T-cell (primary cell): ENCODE measurements around the gene CABLES1. TPM values are rescaled to one million over a fixed set of nuclear protein-coding genes. Genes with fewer than 3 reads are reported as not detected.

Source experiments
- ATAC-seq, 4 experiments: fragments of 200-7000 bp in 3 of 4; fragments of 150-1000 bp in 1 of 4; cut with Tn5 transposase; replicated peaks in 1 of 4; 1 replicate in 3 of 4; 2 replicates in 1 of 4; pipeline ENCODE4 v1.10.0; 2021; ENCODE audit warnings: moderate library complexity in 3 of 4, mild to moderate bottlenecking in 2 of 4, moderate number of reproducible peaks in 1 of 4
- CTCF ChIA-PET, 2 donors: fragments of 300-600 bp; sonication (Branson Sonifier 250); formaldehyde crosslinking; loops; one replicate each; lab custom pipeline; 2022; ENCODE audit warnings: antibody characterized with exemption in 2 of 2; lab: Charles Lee
- POLR2A ChIA-PET, 2 donors: fragments of 300-600 bp; sonication (Branson Sonifier 250); formaldehyde crosslinking; loops; one replicate each; lab custom pipeline; 2022; ENCODE audit warnings: antibody characterized with exemption in 2 of 2; lab: Charles Lee
- DNase-seq, 35 experiments: peaks; one replicate each; pipeline versions ENCODE4 v3.0.0 to v3.0.0-alpha.2; 2013 to 2023
- H3K27ac ChIP-seq: one replicate; pipeline ENCODE4 v1.5.1; 2013; ENCODE audit warnings: low read length
- H3K27me3 ChIP-seq, 2 experiments: replicated peaks in 1 of 2; 1 replicate in 1 of 2; 2 replicates in 1 of 2; pipeline versions ENCODE4 v1.6.1 to v1.7.0; 2013; ENCODE audit warnings: low read length in 1 of 2, mixed read lengths in 1 of 2; ENCODE audit not compliant: control insufficient read depth in 2 of 2, insufficient read depth in 2 of 2; ENCODE audit errors: extremely low read depth in 1 of 2
- H3K36me3 ChIP-seq, 2 donors: 1 replicate in 1 of 2; 2 replicates in 1 of 2; pipeline versions ENCODE4 v1.6.1 to v1.7.0; 2013; ENCODE audit warnings: low read length in 1 of 2; ENCODE audit not compliant: control insufficient read depth in 2 of 2, insufficient read depth in 1 of 2; ENCODE audit errors: extremely low read depth in 1 of 2
- H3K4me1 ChIP-seq, 2 experiments: 1 replicate in 1 of 2; 2 replicates in 1 of 2; pipeline versions ENCODE4 v1.6.1 to v1.7.0; 2013; ENCODE audit warnings: low read length in 2 of 2, mixed read lengths in 1 of 2; ENCODE audit not compliant: insufficient read depth in 2 of 2, control insufficient read depth in 1 of 2; ENCODE audit errors: extremely low read depth in 1 of 2
- H3K4me3 ChIP-seq, 2 donors: 1 replicate in 1 of 2; 2 replicates in 1 of 2; pipeline versions ENCODE4 v1.5.1 to v1.7.0; 2013; ENCODE audit warnings: mild to moderate bottlenecking in 2 of 2, low read length in 1 of 2, moderate library complexity in 1 of 2; ENCODE audit not compliant: control insufficient read depth in 1 of 2; ENCODE audit errors: extremely low read depth in 1 of 2
- H3K9me3 ChIP-seq: 2 replicates; pipeline ENCODE4 v1.7.0; 2013
- H3K27ac Mint-ChIP-seq, 2 donors: one replicate each; pipeline ENCODE4 v1.8.0; 2020 to 2021; ENCODE audit warnings: mild to moderate bottlenecking in 2 of 2, mixed read lengths in 2 of 2
- H3K27me3 Mint-ChIP-seq, 2 donors: one replicate each; pipeline ENCODE4 v1.8.0; 2021 to 2022; ENCODE audit warnings: mixed read lengths in 2 of 2
- H3K36me3 Mint-ChIP-seq: one replicate; pipeline ENCODE4 v1.8.0; 2021; ENCODE audit warnings: mixed read lengths
- H3K4me1 Mint-ChIP-seq, 3 donors: one replicate each; pipeline ENCODE4 v1.8.0; 2020 to 2022; ENCODE audit warnings: mixed read lengths in 3 of 3, mild to moderate bottlenecking in 1 of 3
- H3K4me3 Mint-ChIP-seq, 3 donors: one replicate each; pipeline ENCODE4 v1.8.0; 2020 to 2022; ENCODE audit warnings: mild to moderate bottlenecking in 3 of 3, mixed read lengths in 3 of 3, moderate library complexity in 3 of 3
- H3K9me3 Mint-ChIP-seq, 3 donors: one replicate each; pipeline ENCODE4 v1.8.0; 2020 to 2022; ENCODE audit warnings: mixed read lengths in 3 of 3
- WGBS: methylation state at CpG from one replicate; pipeline ENCODE4 v1.1.5; 2013; ENCODE audit warnings: missing lambda C conversion rate; ENCODE audit not compliant: insufficient coverage; 5-methylcytosine and 5-hydroxymethylcytosine counted together
- total RNA-seq, 35 experiments: library from RNA in 6 of 35; stranded (reverse) in 6 of 35; fragments of 120-200 nt in 1 of 35; gene quantifications; one replicate each; pipeline versions ENCODE4 v1.2.1 to v1.2.4 and lab custom pipeline; 2013 to 2026

Gene CABLES1
- total RNA-seq, 5 donors from 2014 or later (not counting 1 experiment from before 2014, with no cell fraction given): 0.23 to 1.7 (median 0.85) TPM

- CTCF ChIA-PET: no interaction called here
- H3K4me1 Mint-ChIP-seq: peaks cover 5 to 10% (median 8%) of the 10 kb centered on the region in 3 donors
- Histone ChIP-seq H3K27ac (no peak overlapping the region), H3K27me3 (peaks cover 0 to 7% of the 10 kb centered on the region in 2 experiments), H3K4me3 (no peak overlapping the region), H3K9me3 (no peaks in the 10 kb centered on the region), H3K4me1 (no peaks in the 10 kb centered on the region), H3K36me3 (no peaks in the 10 kb centered on the region)
- no peak overlapping the region for H3K4me3 Mint-ChIP-seq
- peaks cover 4 to 9% of the 10 kb centered on the region in 2 donors for H3K27me3 Mint-ChIP-seq
- no peak for ATAC-seq
- POLR2A ChIA-PET: no interaction called here
- 78% methylated on average over 1 of the region's 6 CpGs for WGBS
- H3K36me3 Mint-ChIP-seq: no peaks in the 10 kb centered on the region
- H3K9me3 Mint-ChIP-seq: peaks cover 0 to 4% (median 0%) of the 10 kb centered on the region in 3 donors
- no peak overlapping the region for H3K27ac Mint-ChIP-seq
- DNase-seq: no peak
Measured at GRCh38 chr18:23207994-23208393, 72.7 kb downstream of the CABLES1 start.

DNA sequence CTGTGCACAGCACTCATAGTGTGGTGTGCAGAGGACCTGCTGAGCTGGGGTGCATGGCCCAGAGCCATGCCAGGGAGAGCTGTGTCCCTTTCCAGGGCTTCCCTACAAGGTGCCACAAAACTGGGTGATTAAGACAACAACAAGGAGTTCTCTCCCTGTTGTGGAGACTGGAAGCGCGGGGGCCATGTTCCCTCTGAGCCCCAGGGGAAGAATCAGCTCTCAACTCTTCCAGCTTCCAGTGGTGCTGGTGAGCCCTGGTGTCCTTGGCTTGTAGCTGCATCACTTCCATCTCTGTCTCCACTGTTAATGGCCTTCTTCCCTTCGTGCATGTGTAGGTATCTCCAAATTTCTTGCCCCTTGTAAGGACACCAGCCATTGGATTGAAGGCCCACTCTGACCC lies 73.3 kb downstream of the CABLES1 start:
- H3K27ac Mint-ChIP-seq: no peak overlapping the region
- ChIA-PET POLR2A (no interaction called here), CTCF (interaction anchor here in 1 of 2 donors (0.6 kb wide), 1 partner anchor 279 kb away, joined by 3 read pairs; no protein-coding TSS in a partner anchor)
- no peak for DNase-seq
- H3K4me1 Mint-ChIP-seq: peaks cover 0 to 5% (median 5%) of the 10 kb centered on the region in 3 donors
- Histone ChIP-seq H3K4me3 (no peak overlapping the region), H3K27me3 (peaks cover 0 to 6% of the 10 kb centered on the region in 2 experiments), H3K4me1 (no peaks in the 10 kb centered on the region), H3K36me3 (no peaks in the 10 kb centered on the region), H3K9me3 (no peaks in the 10 kb centered on the region), H3K27ac (no peak overlapping the region)
- whole genome bisulfite sequencing: 89% methylated on average over 3 of the region's 3 CpGs
- no peak for ATAC-seq
- no peaks in the 10 kb centered on the region for H3K36me3 Mint-ChIP-seq
- peaks cover 4 to 7% of the 10 kb centered on the region in 2 donors for H3K27me3 Mint-ChIP-seq
- H3K9me3 Mint-ChIP-seq: peaks cover 0 to 4% (median 0%) of the 10 kb centered on the region in 3 donors
- no peak overlapping the region for H3K4me3 Mint-ChIP-seq

DNA sequence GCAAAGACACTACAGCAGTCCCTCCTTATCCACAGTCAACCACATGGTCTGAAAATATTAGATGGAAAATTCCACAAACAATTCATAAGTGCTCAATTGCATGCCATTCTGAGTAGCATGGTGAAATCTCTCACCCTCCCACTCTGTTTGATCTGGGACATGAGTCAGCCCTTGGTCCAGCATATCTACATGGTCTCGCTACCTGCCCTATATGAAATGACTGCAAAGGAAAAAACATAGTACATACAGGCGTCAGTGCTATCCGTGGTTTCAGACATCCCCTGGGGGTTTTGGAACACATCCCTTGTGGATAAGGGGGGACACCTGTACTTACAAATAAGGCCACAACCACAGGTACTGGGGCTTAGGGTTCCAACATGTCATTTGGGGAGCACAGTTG lies 73.7 kb downstream of the CABLES1 start:
- H3K4me1 ChIP-seq: no peaks in the 10 kb centered on the region
- Mint-ChIP-seq H3K4me3 (no peak overlapping the region), H3K27ac (no peak overlapping the region), H3K9me3 (peaks cover 0 to 4% (median 0%) of the 10 kb centered on the region in 3 donors), H3K27me3 (peaks cover 4 to 7% of the 10 kb centered on the region in 2 donors), H3K4me1 (peaks cover 0 to 5% (median 4%) of the 10 kb centered on the region in 3 donors), H3K36me3 (no peaks in the 10 kb centered on the region)
- ATAC-seq: no peak
- H3K27me3 ChIP-seq: peaks cover 0 to 6% of the 10 kb centered on the region in 2 experiments
- no peaks in the 10 kb centered on the region for H3K9me3 ChIP-seq
- WGBS: 10% methylated on average over 2 of the region's 3 CpGs
- H3K4me3 ChIP-seq: no peak overlapping the region
- no peak overlapping the region for H3K27ac ChIP-seq
- ChIA-PET POLR2A (no interaction called here), CTCF (interaction anchor here in 1 of 2 donors (0.6 kb wide), 1 partner anchor 280 kb away, joined by 3 read pairs; no protein-coding TSS in a partner anchor)
- DNase-seq: no peak
- H3K36me3 ChIP-seq: no peaks in the 10 kb centered on the region

DNA sequence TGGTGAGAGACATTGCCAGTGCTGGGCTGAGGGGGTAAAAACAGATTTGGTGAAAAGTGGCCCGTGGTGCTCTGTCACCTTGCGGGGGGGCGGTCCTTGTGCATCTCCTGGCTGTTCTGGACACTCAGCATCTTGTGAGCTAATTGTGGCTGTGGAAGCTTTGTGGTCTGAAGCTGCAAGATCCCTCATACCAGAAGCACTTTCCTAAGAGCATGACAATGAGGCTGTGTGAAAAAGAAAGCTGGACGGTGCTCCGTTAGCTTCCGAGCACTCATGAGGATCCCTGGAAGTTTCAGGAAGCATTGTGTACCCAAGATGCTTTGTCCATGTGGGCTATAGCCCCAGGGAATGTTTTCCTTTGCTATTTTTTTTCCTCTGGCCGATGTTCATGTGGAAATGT lies 74.5 kb downstream of the CABLES1 start:
- H3K9me3 Mint-ChIP-seq: peaks cover 0 to 4% (median 0%) of the 10 kb centered on the region in 3 donors
- no peak overlapping the region for H3K4me3 Mint-ChIP-seq

GRCh38 chr18:23210526-23210925 lies 75.2 kb downstream of the CABLES1 start:
- Mint-ChIP-seq H3K27ac (no peak overlapping the region), H3K36me3 (no peaks in the 10 kb centered on the region), H3K4me3 (no peak overlapping the region), H3K9me3 (peaks cover 0 to 4% (median 0%) of the 10 kb centered on the region in 3 donors), H3K4me1 (peaks cover 0 to 5% (median 4%) of the 10 kb centered on the region in 3 donors), H3K27me3 (peaks cover 4 to 7% of the 10 kb centered on the region in 2 donors)
- H3K4me1 ChIP-seq: no peaks in the 10 kb centered on the region
- no peak overlapping the region for H3K4me3 ChIP-seq
- no peak for DNase-seq
- no peak for ATAC-seq
- H3K9me3 ChIP-seq: no peaks in the 10 kb centered on the region
- no peak overlapping the region for H3K27ac ChIP-seq
- peaks cover 0 to 6% of the 10 kb centered on the region in 2 experiments for H3K27me3 ChIP-seq
- ChIA-PET CTCF (no interaction called here), POLR2A (no interaction called here)
- no peaks in the 10 kb centered on the region for H3K36me3 ChIP-seq
- WGBS: 69% methylated on average over 3 of the region's 7 CpGs

More for the DNA sequence above, 74.5 kb downstream of the CABLES1 start:
- Mint-ChIP-seq H3K36me3 (no peaks in the 10 kb centered on the region), H3K27ac (no peak overlapping the region), H3K4me1 (peaks cover 0 to 5% (median 4%) of the 10 kb centered on the region in 3 donors), H3K27me3 (peaks cover 4 to 7% of the 10 kb centered on the region in 2 donors)
- Histone ChIP-seq H3K27me3 (peaks cover 0 to 6% of the 10 kb centered on the region in 2 experiments), H3K4me1 (no peaks in the 10 kb centered on the region), H3K36me3 (no peaks in the 10 kb centered on the region), H3K27ac (no peak overlapping the region), H3K4me3 (no peak overlapping the region), H3K9me3 (no peaks in the 10 kb centered on the region)
- POLR2A ChIA-PET: no interaction called here
- CTCF ChIA-PET: no interaction called here
- WGBS: 93% methylated on average over 3 of the region's 7 CpGs
- ATAC-seq: no peak
- DNase-seq: no peak

- no peak overlapping the region for H3K27ac Mint-ChIP-seq
- ChIA-PET CTCF (no interaction called here), POLR2A (no interaction called here)
- Histone ChIP-seq H3K27ac (no peak overlapping the region), H3K4me3 (no peak overlapping the region), H3K27me3 (peaks cover 0 to 6% of the 10 kb centered on the region in 2 experiments), H3K36me3 (no peaks in the 10 kb centered on the region), H3K4me1 (no peaks in the 10 kb centered on the region), H3K9me3 (no peaks in the 10 kb centered on the region)
- DNase-seq (no peak), ATAC-seq (no peak)
- WGBS: 87% methylated on average over 3 of the region's 3 CpGs
- H3K36me3 Mint-ChIP-seq: no peaks in the 10 kb centered on the region
- H3K9me3 Mint-ChIP-seq: peaks cover 0 to 4% (median 0%) of the 10 kb centered on the region in 3 donors
- H3K27me3 Mint-ChIP-seq: peaks cover 4 to 7% of the 10 kb centered on the region in 2 donors
- peaks cover 0 to 5% (median 4%) of the 10 kb centered on the region in 3 donors for H3K4me1 Mint-ChIP-seq
- no peak overlapping the region for H3K4me3 Mint-ChIP-seq
Measured at GRCh38 chr18:23211146-23211545, 75.9 kb downstream of the CABLES1 start.
